HS-27A (cell line): Measurements from ENCODE around the gene EFHD2.
"Not testable (repeated sequence)": the region's sequence is repeated elsewhere in the genome, so short reads cannot be mapped to it uniquely, and the experiment has no call there.

Source experiments
- DNase-seq: peaks from one replicate; pipeline ENCODE4 v3.0.0-alpha.2; 2012; ENCODE audit warnings: low read depth, missing footprints

EFHD2 gene, protein sequence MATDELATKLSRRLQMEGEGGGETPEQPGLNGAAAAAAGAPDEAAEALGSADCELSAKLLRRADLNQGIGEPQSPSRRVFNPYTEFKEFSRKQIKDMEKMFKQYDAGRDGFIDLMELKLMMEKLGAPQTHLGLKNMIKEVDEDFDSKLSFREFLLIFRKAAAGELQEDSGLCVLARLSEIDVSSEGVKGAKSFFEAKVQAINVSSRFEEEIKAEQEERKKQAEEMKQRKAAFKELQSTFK

DNA sequence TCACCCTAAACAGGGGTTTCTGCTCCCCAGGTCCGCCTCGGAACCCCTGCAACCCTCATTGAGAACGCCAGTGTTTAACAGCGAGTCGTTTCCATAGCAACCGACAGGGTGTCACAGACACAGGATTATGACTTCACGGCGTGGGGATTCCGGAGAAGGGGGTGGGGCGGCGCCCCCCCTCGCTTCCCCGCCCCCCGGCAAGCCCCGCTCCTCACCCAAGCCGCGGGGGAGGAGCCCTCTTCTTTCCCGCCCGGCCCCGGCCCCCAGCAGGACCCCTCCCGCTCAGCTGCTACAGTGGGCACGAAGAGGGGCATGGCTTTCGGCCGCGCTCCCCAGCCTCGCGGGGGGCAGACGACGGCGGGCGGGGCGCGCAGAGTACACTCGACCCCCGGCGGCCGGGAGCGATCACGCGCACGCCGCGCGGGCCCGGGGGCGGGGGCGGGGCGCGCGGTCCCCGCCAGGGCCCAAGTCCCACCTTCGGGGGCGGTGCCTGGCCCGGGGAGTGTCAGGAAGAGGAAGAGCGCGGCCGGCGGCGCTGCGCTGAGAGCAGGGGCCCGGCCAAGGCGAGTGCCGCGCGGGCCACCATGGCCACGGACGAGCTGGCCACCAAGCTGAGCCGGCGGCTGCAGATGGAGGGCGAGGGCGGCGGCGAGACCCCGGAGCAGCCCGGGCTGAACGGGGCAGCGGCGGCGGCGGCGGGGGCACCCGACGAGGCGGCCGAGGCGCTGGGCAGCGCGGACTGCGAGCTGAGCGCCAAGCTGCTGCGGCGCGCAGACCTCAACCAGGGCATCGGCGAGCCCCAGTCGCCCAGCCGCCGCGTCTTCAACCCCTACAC lies at the start of gene EFHD2:
Gene EFHD2, plus strand, starts transcription at position 501 of the 835 bp plus-strand sequence. Its CDS starts 84 bp downstream, at position 585.
- no peak for DNase-seq

DNA sequence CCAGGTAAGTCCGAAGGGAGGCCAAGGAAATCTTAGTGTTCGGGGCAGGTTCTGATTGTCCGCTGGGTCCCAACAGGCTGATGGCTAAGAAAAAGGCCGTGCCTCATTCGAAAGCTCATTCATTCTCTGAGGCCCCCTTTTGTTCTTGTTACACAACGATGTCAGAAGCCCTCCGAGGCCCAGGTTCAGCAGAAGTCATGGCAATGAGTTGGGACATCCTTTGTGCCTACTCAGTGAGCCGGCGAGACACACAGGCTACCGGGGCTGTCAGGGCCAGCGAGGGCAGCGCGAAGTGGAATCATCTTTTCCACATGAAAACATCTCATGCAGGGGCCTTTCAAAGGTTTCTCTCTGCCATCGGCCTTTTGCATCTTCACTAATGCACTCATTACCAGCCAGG lies 49.0 kb upstream of the EFHD2 start:
- DNase-seq: no peak

DNA sequence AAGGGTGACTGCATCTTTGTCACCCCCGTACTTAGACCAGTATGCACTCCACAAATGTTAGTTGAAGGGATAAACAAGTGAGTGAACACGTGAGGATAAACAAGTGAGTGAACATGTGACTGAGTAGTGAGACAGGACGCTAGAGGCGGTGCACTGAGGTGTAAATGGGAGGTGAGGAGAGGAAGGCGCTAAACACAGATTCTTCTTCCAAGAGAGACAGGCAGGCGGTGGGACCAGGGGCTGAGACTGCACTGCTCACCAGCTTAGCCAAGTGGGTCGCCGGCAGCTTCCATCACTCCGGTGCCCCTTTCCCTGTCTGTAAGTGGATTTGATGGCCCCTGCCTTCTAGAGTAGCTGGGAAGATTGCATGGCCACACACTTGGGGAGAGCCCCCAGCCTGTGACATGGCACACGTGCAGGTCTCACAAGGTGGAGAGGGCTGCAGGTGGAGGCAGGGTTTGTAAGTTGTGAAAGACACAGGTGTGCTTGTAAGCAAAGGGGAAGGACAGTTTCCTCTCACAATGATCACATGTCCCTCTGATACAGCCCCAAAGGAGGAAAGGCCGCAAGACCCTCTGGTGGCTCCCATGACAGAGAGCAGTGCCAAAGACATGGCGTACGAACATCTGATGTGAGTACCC lies 47.5 kb upstream of the EFHD2 start:
- no peak for DNase-seq

DNA sequence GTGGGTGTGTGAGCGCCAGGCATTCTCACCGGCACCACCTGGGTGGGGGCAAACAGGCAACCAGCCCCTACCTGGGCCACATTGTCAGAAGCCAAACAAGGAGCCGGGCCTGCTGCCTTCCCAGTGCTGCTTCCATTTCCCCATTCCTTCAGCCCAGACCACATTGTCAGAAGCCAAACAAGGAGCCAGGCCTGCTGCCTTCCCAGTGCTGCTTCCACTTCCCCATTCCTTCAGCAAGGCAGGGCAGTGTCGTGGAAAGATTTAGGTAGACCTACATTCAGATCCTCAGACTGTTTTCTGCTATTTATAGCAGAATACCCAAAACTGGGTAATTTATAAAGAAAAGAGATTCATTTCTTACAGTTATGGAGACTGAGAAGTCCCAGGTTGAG lies 47.0 kb upstream of the EFHD2 start:
- DNase-seq: no peak

DNA sequence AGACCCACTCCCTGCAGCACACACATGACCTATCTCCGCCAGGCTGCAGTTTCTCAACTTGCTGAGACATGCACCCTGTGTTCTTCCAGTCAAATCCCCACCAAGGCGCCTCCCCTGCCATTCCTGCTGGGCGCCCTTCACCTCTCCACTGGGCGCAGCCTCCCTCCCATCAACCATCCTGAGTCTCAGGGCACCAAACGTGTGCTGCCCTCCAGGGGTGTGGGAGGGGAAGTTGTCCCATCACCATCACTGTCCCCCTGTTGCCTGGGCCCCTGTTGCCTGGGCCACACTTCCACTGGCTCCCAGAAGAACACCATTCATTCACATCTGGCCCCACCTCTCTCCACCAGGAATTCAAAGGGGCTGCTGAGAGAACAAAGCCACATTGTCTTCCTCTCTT lies 44.9 kb upstream of the EFHD2 start:
- DNase-seq: no peak

DNA sequence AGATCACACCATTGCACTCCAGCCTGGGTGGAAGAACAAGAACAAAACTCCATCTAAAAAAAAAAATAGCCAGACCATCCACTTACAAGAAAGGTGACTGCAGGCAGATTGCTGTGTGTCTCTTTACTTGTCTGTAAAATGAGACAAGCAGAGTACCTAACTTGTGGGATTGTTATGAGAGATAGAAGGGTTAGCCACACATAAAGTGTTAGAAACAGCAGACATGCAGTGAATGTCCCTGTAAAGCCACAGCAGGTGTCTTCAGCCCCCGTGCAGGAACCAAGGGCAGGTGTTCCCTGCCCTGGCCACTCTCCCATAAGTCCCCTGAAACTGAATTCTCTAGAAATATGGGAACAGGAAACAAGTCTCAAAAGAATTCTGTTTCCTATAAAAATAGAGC lies 40.8 kb upstream of the EFHD2 start:
- no peak for DNase-seq

DNA sequence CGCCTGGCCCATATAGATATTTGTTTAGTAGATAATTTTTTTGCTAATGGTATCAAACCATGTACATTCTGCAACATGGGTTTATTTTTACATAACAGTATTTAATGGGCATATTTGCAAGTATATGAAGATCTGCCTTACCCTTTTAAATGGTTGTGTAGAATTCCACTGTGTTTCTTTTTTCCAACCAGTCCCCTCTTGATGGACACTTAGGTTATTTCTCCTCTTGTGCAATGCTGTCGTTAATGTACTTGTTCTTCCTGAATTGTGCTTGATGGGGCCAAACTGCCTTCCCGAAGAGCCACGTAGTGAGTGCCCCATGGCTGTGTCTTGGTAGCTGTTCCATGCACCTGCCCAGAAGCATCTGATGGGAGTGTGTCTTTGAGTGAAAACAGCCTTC lies 39.4 kb upstream of the EFHD2 start:
- no peak for DNase-seq

DNA sequence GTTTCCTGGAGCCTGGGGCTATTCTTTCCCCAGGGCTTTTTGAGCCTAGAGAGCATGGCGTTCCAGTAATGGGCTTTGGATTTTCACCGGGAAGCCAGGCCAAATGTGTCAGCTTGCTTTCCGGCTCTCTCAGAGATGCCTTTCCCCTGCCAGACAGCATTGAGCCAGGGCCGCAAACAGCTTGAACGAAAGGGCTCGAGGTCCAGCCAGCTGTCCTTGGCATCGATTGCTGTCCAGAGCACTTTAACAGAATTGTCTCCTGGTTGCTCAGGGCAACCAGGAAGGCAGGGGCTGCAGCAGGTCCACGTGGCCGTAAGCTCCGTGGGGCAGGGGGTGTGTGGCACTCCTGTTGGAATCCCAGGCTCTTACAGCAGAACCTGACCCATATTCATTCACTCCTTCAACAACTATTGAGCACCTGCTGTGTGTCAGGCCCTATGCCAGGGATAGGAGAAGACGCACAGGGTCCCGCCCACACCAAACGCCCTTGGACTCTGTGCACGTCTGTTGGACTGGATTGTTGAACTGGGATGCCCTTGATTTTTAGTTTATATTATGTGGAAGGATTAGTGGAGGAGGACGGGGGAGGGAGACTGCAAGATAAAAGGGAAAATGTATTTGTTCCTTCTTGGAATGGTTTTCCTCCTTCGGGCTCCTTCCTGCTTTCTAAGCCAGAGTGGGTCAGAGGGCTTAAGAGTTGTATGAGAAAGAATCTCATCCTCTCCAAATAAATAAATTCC lies 38.7 kb upstream of the EFHD2 start:
- no peak for DNase-seq

DNA sequence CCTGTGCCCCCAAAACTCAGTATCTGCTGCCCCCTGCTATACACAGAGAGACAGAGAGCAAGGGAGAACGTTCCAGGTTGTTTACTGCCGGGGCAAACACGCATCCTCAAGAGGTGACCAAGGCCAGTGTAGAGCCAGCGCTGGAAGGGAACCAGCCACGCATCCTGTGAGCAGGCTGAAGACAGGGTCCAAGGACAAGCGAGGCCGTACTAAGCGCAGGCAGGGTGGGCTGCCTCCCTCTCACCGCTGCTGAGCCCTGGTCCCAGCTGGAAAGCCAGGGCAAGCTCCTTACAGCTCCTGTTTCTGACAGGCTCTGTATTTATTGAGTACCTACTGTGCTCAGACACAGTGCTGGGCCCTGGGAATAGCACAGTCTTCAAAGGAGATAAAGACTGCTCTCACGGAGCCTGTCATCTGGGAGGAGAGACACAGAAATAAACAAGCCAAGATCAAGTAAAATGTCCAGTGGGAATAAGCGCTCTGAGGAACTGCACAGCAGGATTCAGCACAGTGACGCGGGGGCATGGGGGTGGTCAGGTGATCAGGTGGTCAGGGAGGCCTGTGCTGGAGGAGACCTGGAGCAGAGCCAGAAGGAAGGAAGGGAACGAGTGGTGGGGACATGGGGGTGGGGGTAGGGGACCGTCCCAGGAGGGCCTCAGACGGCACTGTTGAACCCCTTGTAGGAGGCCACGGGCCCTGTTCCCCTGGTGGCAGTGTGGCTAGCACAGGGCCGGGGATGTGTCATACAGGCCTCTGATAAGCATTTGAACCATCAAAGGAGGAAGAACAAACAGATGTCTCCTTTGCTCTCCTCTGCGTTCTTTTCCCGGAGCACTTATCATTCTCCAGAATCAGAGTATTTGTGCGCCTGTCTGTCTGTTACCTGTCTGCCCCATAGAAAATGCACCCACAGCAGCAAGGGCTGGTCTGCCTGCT lies 37.8 kb upstream of the EFHD2 start:
- DNase-seq: no peak

DNA sequence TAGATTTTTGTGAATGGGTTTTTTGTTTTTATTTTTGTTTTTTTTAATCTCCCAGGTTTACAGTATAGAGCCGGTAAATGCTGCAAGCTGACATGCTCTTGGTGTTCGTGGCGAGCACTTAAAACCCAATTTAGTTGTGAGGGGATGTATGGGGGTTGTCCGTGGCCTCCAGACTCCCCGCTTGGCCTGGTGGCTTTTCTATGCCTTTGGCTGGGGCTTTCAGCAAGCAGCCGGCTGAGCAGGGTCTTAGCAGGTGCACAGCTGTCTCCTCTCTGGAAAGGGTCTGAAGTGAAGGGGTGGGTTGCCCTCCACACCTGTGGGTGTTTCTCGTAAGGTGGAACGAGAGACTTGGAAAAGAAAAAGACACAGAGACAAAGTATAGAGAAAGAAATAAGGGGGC lies 31.0 kb upstream of the EFHD2 start:
- no peak for DNase-seq

DNA sequence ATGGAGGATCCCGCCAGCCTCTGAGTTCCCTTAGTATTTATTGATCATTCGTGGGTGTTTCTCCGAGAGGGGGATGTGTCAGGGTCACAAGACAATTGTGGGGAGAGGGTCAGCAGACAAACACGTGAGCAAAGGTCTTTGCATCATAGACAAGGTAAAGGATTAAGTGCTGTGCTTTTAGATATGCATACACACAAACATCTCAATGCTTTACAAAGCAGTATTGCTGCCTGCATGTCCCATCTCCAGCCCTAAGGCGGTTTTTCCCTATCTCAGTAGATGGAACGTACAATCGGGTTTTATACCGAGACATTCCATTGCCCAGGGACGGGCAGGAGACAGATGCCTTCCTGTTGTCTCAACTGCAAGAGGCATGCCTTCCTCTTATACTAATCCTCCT lies 30.5 kb upstream of the EFHD2 start:
- DNase-seq: not testable (repeated sequence)

DNA sequence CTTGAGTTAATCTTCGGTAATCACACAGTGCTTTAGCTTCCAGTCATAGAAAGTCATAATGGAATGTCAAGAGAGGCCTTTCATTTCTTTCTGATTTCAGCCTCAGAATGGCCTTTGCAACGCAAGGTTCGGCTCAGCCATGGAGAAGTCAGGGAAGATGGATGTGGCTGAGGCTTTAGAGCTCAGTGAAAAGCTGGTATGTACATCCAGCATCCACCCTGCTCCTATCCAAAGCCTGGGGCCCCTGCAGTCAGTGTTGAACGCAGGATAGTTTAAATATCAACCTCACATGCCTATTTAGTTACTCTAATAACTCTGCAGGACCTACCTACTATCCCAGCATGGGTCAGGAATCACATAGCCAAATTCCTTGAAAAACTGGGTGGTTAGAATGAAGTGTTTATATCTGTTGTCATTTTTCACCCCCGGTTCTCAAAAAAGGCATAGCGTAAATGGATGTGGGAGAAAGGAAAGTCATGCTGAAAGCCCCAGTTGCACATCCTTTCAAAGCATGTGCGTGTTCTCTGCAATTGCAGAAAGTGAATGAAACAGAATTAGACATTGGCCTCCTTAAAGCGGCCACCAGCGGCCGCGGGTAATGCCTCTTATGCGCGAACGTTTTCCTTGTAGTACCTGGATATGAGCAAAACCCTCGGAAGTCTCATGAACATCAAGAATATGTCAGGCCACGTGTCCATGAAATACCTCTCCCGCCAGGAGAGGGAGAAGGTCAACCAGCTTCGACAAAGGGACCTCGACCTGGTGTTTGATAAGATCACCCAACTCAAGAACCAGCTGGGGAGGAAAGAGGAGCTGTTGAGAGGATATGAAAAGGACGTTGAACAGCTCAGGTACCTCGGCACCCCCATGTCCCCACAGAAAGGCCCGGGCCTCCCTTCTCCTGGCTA lies 28.8 kb upstream of the EFHD2 start:
- DNase-seq: no peak

DNA sequence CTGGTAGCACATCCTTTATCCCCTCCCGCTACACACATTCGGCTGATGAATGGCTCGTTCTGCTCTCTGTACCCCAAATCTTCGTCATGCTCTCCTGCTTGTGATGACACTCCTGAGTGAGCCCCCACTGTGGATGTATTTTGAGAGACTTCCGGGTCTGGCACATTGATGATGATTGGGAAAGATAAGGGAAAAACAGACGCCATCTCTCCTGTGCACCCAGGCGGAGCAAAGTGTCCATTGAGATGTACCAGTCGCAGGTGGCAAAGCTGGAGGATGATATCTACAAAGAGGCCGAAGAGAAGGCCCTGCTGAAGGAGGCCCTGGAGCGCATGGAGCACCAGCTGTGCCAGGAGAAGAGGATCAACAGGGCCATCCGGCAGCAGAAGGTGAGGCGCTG lies 27.9 kb upstream of the EFHD2 start:
- DNase-seq: no peak

DNA sequence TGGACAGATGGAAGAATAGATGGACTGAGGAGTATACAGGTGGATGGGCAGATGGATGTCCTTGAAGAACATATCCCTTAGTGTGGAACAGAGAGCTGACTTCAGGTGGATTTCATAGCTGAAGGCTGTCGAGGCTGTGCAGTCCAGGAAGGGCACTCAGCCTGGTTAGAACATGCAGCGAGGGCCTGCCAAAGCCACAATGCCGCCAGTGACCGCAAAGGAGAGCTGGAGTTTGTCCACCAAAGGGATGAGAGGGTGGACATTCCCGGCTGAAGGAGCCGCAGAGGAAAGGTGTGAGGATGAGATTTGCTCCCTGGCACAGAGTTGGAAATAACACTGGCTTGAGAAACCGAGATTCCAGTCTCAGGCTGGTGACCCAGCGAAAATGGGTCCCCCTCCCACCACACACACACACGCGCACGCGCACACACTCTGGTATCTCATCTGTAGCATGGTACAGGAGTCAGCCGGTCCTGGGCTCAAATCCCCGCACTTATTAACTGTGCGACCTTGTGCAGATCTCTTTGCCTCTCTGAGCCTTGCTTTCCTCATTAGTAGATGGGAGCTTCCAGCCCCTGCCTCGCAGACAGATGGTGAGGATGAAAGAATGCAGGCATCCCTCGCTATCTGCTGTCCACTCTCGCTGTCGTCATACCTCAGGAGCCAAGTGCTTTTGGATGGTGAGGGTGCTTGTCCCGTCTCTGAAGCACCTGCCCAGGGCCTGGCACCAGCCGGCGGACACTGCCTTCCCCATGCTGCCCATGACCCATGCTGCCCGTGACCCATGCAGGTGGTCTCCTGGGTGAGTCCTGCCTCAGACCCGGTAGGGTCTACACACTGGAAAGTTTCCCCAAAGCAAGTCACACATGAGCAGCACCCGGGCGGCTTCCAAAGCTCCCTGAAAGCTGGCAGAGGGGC lies 26.8 kb upstream of the EFHD2 start:
- DNase-seq: no peak

DNA sequence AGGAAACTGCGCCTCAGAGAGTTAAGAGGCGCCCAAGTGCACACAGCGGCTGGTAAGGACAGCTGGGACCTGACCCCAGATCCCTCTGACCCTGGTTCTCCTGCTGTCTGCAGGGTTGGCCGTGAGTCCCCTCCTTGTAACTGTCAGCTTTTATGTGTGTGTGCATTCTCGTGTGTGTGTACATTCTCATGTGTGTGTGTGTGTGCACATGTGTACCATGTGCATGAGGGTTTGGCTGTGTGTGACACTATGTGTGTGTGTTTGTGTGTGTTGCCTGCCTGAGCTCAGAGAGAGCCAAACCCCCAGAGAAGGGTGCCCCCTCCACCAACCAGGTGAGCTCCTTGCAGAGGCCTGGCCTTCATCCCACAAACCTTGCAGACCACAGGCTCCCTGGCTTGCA lies 25.9 kb upstream of the EFHD2 start:
- DNase-seq: no peak

DNA sequence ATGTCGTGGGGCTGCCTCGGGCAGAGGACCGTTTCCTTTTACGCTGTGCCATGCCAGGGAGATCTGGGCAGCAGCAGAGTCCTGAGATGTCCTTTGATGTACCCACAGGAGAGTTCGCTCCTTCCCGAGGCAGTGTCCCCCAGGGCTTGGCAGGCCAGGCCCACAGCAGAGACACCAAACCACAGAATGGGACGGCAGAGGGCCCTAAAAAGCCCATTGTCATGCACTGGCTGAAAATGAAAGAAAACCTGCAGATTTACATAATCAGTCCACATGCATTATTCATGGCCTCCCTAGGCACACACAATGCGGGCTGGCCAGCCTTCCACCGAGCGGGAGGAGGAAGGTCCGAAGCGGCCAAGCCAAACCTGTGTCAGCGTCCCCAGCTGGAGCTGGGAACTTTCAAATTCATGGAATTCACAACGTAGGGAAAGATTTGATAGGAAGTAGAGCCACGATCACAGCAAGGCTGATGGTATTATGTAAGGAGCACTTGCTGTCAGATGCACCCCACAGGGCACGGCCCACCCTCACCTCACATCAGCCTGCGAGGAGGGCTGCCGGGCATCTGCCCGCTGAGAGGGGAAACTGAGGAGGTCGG lies 25.3 kb upstream of the EFHD2 start:
- no peak for DNase-seq

DNA sequence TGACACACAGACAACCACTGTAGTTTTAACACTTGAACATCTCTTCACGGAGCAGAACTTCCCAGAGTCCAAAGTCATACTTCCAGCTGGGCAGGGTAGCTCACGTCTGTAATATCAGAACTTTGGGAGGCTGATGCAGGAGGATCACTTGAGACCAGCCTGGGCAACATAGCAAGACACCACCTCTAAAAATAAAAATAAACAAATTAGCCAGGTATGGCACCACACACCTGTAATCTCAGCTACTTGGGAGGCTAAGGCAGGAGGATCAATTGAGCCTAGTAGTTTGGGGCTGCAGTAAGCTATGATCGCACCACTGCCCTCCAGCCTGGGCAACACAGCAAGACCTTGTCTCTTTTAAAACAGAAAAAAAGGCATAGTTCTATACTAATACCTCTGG lies 24.3 kb upstream of the EFHD2 start:
- no peak for DNase-seq

DNA sequence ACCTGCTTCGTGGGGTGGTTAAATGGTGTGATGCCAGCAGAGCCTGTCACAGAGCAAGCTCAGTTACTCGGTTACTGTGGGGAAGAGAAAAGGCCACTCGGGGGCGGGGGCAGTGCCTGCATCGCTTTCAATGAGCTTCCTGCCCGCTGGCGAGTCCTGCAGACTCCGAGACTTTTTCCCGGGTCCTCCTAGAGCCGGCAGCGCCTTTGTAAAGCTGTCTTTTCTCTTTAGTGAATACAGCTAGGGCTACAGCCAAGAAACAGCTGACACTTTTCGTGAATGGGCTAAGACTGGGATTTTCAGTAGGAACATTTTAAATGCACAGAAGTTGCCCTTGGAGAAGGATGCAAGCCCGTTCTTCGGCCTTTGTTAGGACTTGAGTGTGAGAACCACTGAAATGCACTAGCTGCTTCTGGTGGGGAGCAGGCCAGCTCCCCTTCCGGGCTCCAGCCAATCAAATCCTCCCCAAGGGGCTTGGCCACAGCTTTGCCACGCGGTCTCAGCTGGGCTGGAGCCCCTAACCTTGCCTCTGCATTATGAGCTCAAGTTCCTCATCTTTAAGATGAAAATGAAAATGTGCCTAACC lies 23.4 kb upstream of the EFHD2 start:
- no peak for DNase-seq
